Measurements from ENCODE around the gene TTYH2.

DNA sequence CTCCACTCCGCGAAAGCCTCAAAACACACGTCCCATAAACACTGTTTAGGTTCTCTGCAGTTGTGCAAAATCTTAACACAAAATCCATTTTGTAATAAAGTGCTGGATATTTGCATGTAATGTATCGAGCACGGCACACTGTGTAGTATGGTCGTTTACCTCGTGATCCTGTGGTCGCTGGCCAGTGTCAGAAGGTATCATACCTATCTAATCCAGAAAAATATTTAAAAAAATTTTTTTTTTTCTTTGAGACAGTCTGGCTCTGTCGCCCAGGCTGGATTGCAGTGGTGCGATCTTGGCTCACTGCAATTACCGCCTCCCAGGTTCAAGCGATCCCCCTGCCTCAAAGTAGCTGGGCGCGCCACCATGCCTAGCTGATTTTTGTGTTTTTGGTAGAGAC is 8.9 kb upstream of the TTYH2 start:
- TF ChIP-seq CTCF (IDR thresholded peaks at IDR 0.05), result no peak
- no peak for TF ChIP-seq POLR2A (IDR thresholded peaks at IDR 0.05)
- no peak for TF ChIP-seq POLR2AphosphoS5 (IDR thresholded peaks at IDR 0.05)
- TF ChIP-seq EP300 (IDR thresholded peaks at IDR 0.05), result no peak
